Stimulated activated naive CD4-positive, alpha-beta T cell treated with Interleukin-2 at 50 U/mL for 16 hours (primary cell): Measurements from ENCODE around the gene FXYD5.

Experiments
- DNase-seq: peaks from one replicate; lab custom pipeline; 2025; lab: John Stamatoyannopoulos, UW

Gene FXYD5

GRCh38 chr19:35216016-35216832, 61.7 kb downstream of the FXYD5 start:
- DNase-seq: no peak

- DNase-seq: no peak
These were observed 62.5 kb downstream of the FXYD5 start for GRCh38 chr19:35216833-35217648.

GRCh38 chr19:35217649-35217990, 63.1 kb downstream of the FXYD5 start:
- no peak for DNase-seq

- DNase-seq: no peak
These were observed 64.5 kb downstream of the FXYD5 start for GRCh38 chr19:35219008-35219407.
